Fibroblast of lung (primary cell): ENCODE measurements around the gene NKAIN2.

ENCODE experiments used
- EZH2 ChIP-seq: IDR thresholded peaks from 2 replicates; pipeline ENCODE4 v1.5.1; 2012; ENCODE audit warnings: low read length, control low read depth, mild to moderate bottlenecking; ENCODE audit errors: missing control alignments
- TF ChIP-seq, protein P1 (sequence below), 2 donors: IDR thresholded peaks in 1 of 2; conservative IDR thresholded peaks in 1 of 2; 1 replicate in 1 of 2; 2 replicates in 1 of 2; pipeline ENCODE4 v1.5.1; 2011 to 2012; ENCODE audit warnings: low read length in 2 of 2, control low read depth in 1 of 2, inconsistent platforms in 1 of 2, low read depth in 1 of 2, mild to moderate bottlenecking in 1 of 2

GRCh38 chr6:123898665-123899064, 95.0 kb downstream of the NKAIN2 start:
- TF ChIP-seq, protein P1, sequence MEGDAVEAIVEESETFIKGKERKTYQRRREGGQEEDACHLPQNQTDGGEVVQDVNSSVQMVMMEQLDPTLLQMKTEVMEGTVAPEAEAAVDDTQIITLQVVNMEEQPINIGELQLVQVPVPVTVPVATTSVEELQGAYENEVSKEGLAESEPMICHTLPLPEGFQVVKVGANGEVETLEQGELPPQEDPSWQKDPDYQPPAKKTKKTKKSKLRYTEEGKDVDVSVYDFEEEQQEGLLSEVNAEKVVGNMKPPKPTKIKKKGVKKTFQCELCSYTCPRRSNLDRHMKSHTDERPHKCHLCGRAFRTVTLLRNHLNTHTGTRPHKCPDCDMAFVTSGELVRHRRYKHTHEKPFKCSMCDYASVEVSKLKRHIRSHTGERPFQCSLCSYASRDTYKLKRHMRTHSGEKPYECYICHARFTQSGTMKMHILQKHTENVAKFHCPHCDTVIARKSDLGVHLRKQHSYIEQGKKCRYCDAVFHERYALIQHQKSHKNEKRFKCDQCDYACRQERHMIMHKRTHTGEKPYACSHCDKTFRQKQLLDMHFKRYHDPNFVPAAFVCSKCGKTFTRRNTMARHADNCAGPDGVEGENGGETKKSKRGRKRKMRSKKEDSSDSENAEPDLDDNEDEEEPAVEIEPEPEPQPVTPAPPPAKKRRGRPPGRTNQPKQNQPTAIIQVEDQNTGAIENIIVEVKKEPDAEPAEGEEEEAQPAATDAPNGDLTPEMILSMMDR (conservative IDR thresholded peaks at IDR 0.05 in 1 of 2, IDR thresholded peaks at IDR 0.05 in 1 of 2; ENCODE audit: low read depth in 1 of 2, low read length in 2 of 2): no peak
- no peak for TF ChIP-seq EZH2
